H1 (cell line): ENCODE data around the gene RNASE9. TPM values are rescaled to one million over a fixed set of nuclear protein-coding genes. Genes with fewer than 3 reads are reported as not detected.

Experiments
- EP300 ChIP-seq, 2 experiments: IDR thresholded peaks; 1 replicate in 1 of 2; 2 replicates in 1 of 2; pipeline ENCODE4 v1.6.1; 2011 to 2012; ENCODE audit warnings: low read depth in 2 of 2, low read length in 2 of 2, mild to moderate bottlenecking in 2 of 2, borderline replicate concordance in 1 of 2, inconsistent platforms in 1 of 2, moderate library complexity in 1 of 2
- EZH2 ChIP-seq: fragments of 200-600 bp; sonication (generic); IDR thresholded peaks from 2 replicates; pipeline ENCODE4 v1.7.1; 2012; ENCODE audit warnings: low read depth, mild to moderate bottlenecking, moderate library complexity, low read length, inconsistent platforms; ENCODE audit not compliant: severe bottlenecking
- GTF2F1 ChIP-seq: IDR thresholded peaks from 2 replicates; pipeline ENCODE4 v1.6.1; 2012; ENCODE audit warnings: low read depth, low read length, improper control_type of control experiment, borderline replicate concordance
- TCF12 ChIP-seq: IDR thresholded peaks from 2 replicates; pipeline ENCODE4 v1.6.1; 2011; ENCODE audit warnings: low read depth, mild to moderate bottlenecking, low read length
- polyA plus RNA-seq, 7 experiments: library from polyadenylated mRNA; depleted of rRNA in 3 of 7; stranded (reverse) in 5 of 7; unstranded in 2 of 7; fragments of >200 nt in 5 of 7; fragments of 200-250 nt in 2 of 7; gene quantifications; 1 replicate in 5 of 7; 2 replicates in 1 of 7; 4 replicates in 1 of 7; pipeline versions ENCODE4 v1.2.1 to v1.2.3, GENCODE V29; 2011 to 2013; ENCODE audit warnings: missing spikeins in 2 of 7, mixed read lengths in 2 of 7
- total RNA-seq: library from RNA; stranded (reverse); fragmentation: NEBNext Ultra II Directional; extraction: Animal tissue kit (Norgen Biotek cat#: 25700); gene quantifications from 2 replicates; pipeline ENCODE4 v1.2.1, GENCODE V29; 2021

RNASE9 gene
- total and polyA plus RNA-seq, 2 of the 8 experiments (the other 6 are each of a cell fraction or from before 2014, with no cell fraction given): 0.06 TPM; not detected in 1

- TF ChIP-seq EZH2 (no peak), TCF12 (no peak), EP300 (IDR thresholded peaks at IDR 0.05; ENCODE audit: borderline replicate concordance in 1 of 2, low read depth in 2 of 2, low read length in 2 of 2) (no peak), GTF2F1 (no peak)
Observed at GRCh38 chr14:20583908-20584307, 23.1 kb upstream of the RNASE9 start (continued).
